NCI-H446 (cell line): ENCODE measurements around the gene YY1.

Source experiments
- DNase-seq, 2 experiments: peaks; one replicate each; lab custom pipeline; 2025; lab: John Stamatoyannopoulos, UW

YY1 gene

GRCh38 chr14:100313464-100314230, 74.7 kb downstream of the YY1 start:
- no peak for DNase-seq

- DNase-seq = no peak
Measured at GRCh38 chr14:100314724-100315123, 75.8 kb downstream of the YY1 start.

- no peak for DNase-seq
Measured at GRCh38 chr14:100317389-100317788, 78.4 kb downstream of the YY1 start.

GRCh38 chr14:100317912-100318808, 79.2 kb downstream of the YY1 start:
- DNase-seq = no peak

- no peak for DNase-seq
Measured at GRCh38 chr14:100320157-100320856, 81.4 kb downstream of the YY1 start.

GRCh38 chr14:100321473-100322137, 82.7 kb downstream of the YY1 start:
- DNase-seq = no peak

GRCh38 chr14:100322138-100322957, 83.4 kb downstream of the YY1 start:
- no peak for DNase-seq

GRCh38 chr14:100323121-100323941, 84.4 kb downstream of the YY1 start, which contains the start of gene SLC25A47:
Gene SLC25A47, plus strand, starts transcription at chr14:100323339. Its CDS starts 76 bp downstream, at chr14:100323415.
- no peak for DNase-seq

GRCh38 chr14:100323942-100324307, 85.0 kb downstream of the YY1 start:
- no peak for DNase-seq

- no peak for DNase-seq
Measured at GRCh38 chr14:100325231-100325632, 86.3 kb downstream of the YY1 start.

- no peak for DNase-seq
Measured at GRCh38 chr14:100325958-100326357, 87.0 kb downstream of the YY1 start.

GRCh38 chr14:100327128-100327527, 88.2 kb downstream of the YY1 start:
- DNase-seq = no peak

- DNase-seq = no peak
Measured at GRCh38 chr14:100328495-100329163, 89.7 kb downstream of the YY1 start.

- no peak for DNase-seq
Measured at GRCh38 chr14:100329233-100330006, 90.5 kb downstream of the YY1 start.

- no peak for DNase-seq
Measured at GRCh38 chr14:100330007-100330344, 91.0 kb downstream of the YY1 start.

GRCh38 chr14:100330388-100330931, 91.5 kb downstream of the YY1 start:
- DNase-seq = no peak

GRCh38 chr14:100332071-100332639, 93.2 kb downstream of the YY1 start:
- DNase-seq = no peak
